B cell (primary cell): Measurements from ENCODE around the gene SLCO1A2. TPM values are rescaled to one million over a fixed set of nuclear protein-coding genes. Genes with fewer than 3 reads are reported as not detected.

Experiments
- ATAC-seq: fragments of 200-7000 bp; cut with Tn5 transposase; one replicate; pipeline ENCODE4 v1.10.0; 2021; ENCODE audit warnings: low read depth, mild to moderate bottlenecking, moderate number of reproducible peaks, moderate library complexity
- CTCF ChIA-PET: fragments of 350-600 bp; sonication (Branson Sonifier 250); formaldehyde crosslinking; loops from one replicate; lab custom pipeline; 2021; ENCODE audit warnings: antibody characterized with exemption, inconsistent platforms; lab: Charles Lee
- POLR2A ChIA-PET: fragments of 350-600 bp; sonication (Branson Sonifier 250); formaldehyde crosslinking; loops from one replicate; lab custom pipeline; 2021; ENCODE audit warnings: antibody characterized with exemption; lab: Charles Lee
- DNase-seq: peaks from one replicate; pipeline ENCODE4 v3.0.0; 2013
- H2AFZ ChIP-seq: 2 replicates; pipeline ENCODE4 v1.6.1; 2012; ENCODE audit warnings: mild to moderate bottlenecking, low read depth, low read length; ENCODE audit not compliant: insufficient read depth, poor library complexity, severe bottlenecking
- H3K27ac ChIP-seq, 2 donors: 1 replicate in 1 of 2; 2 replicates in 1 of 2; pipeline ENCODE4 v1.5.1; 2012 to 2013; ENCODE audit warnings: low read length in 2 of 2, mild to moderate bottlenecking in 2 of 2, moderate library complexity in 1 of 2
- H3K27me3 ChIP-seq, 4 experiments: fragments of 200-600 bp in 1 of 4; sonication (generic) in 1 of 4; replicated peaks in 1 of 4; 1 replicate in 2 of 4; 2 replicates in 2 of 4; pipeline versions ENCODE4 v1.6.1 to v1.7.0; 2013 to 2016; ENCODE audit warnings: low read length in 3 of 4, mild to moderate bottlenecking in 2 of 4, mixed read lengths in 1 of 4, moderate library complexity in 1 of 4; ENCODE audit not compliant: insufficient read depth in 4 of 4, control insufficient read depth in 3 of 4; ENCODE audit errors: control extremely low read depth in 1 of 4
- H3K36me3 ChIP-seq, 2 experiments: replicated peaks in 1 of 2; 1 replicate in 1 of 2; 2 replicates in 1 of 2; pipeline versions ENCODE4 v1.6.1 to v1.7.1; 2013; ENCODE audit warnings: low read length in 1 of 2; ENCODE audit not compliant: insufficient read depth in 2 of 2, control insufficient read depth in 1 of 2; ENCODE audit errors: control extremely low read depth in 1 of 2, extremely low read depth in 1 of 2
- H3K4me1 ChIP-seq, 2 donors: fragments of 200-600 bp in 1 of 2; sonication (generic) in 1 of 2; 1 replicate in 1 of 2; 2 replicates in 1 of 2; pipeline versions ENCODE4 v1.5.1 to v1.6.1; 2013 to 2017; ENCODE audit warnings: low read length in 2 of 2; ENCODE audit not compliant: control insufficient read depth in 2 of 2, insufficient read depth in 2 of 2
- H3K4me2 ChIP-seq: replicated peaks from 2 replicates; pipeline ENCODE3; 2012; ENCODE audit warnings: mild to moderate bottlenecking, low read depth, low read length; ENCODE audit not compliant: poor library complexity, severe bottlenecking
- H3K4me3 ChIP-seq, 5 experiments: fragments of 200-600 bp in 1 of 5; sonication (generic) in 1 of 5; 1 replicate in 3 of 5; 2 replicates in 2 of 5; pipeline versions ENCODE4 v1.5.1 to v1.7.0; 2011 to 2016; ENCODE audit warnings: low read length in 4 of 5, mild to moderate bottlenecking in 4 of 5, low read depth in 2 of 5, control low read depth in 1 of 5, moderate library complexity in 1 of 5; ENCODE audit not compliant: insufficient read depth in 1 of 5; ENCODE audit errors: control extremely low read depth in 1 of 5, extremely low read depth in 1 of 5
- H3K79me2 ChIP-seq: fragments of 200-600 bp; sonication (generic); one replicate; pipeline ENCODE4 v1.6.0; 2016; ENCODE audit warnings: low read length; ENCODE audit not compliant: control insufficient read depth, insufficient read depth
- H3K9ac ChIP-seq: fragments of 200-600 bp; sonication (generic); 2 replicates; pipeline ENCODE4 v1.6.1; 2017; ENCODE audit warnings: mild to moderate bottlenecking, low read length, moderate library complexity
- H3K9me3 ChIP-seq, 3 donors: one replicate each; pipeline versions ENCODE4 v1.6.1 to v1.7.1; 2013; ENCODE audit warnings: low read length in 2 of 3; ENCODE audit not compliant: control insufficient read depth in 2 of 3, insufficient read depth in 1 of 3; ENCODE audit errors: control extremely low read depth in 1 of 3
- H4K20me1 ChIP-seq: 2 replicates; pipeline ENCODE4 v1.6.0; 2012; ENCODE audit warnings: mild to moderate bottlenecking, low read length; ENCODE audit not compliant: insufficient read depth, control insufficient read depth, poor library complexity, severe bottlenecking
- H3K27ac Mint-ChIP-seq: one replicate; pipeline ENCODE4 v1.8.0; 2021; ENCODE audit warnings: mixed read lengths
- H3K27me3 Mint-ChIP-seq: one replicate; pipeline ENCODE4 v1.8.0; 2021; ENCODE audit warnings: mixed read lengths
- H3K4me1 Mint-ChIP-seq: one replicate; pipeline ENCODE4 v1.8.0; 2021; ENCODE audit warnings: mixed read lengths
- H3K4me3 Mint-ChIP-seq: one replicate; pipeline ENCODE4 v1.8.0; 2021; ENCODE audit warnings: mixed read lengths
- H3K9me3 Mint-ChIP-seq: one replicate; pipeline ENCODE4 v1.8.0; 2022; ENCODE audit warnings: mixed read lengths; ENCODE audit not compliant: insufficient read depth
- CTCF ChIP-seq: fragments of 200-600 bp; IDR thresholded peaks from one replicate; pipeline ENCODE4 v1.8.0; 2022; ENCODE audit warnings: antibody characterized with exemption, mild to moderate bottlenecking
- EZH2 ChIP-seq: IDR thresholded peaks from 2 replicates; pipeline ENCODE4 v1.6.1; 2012; ENCODE audit warnings: borderline replicate concordance, low read depth, mild to moderate bottlenecking, moderate library complexity, low read length; ENCODE audit not compliant: insufficient read depth, poor library complexity, severe bottlenecking
- WGBS: methylation state at CpG from one replicate; pipeline ENCODE4 v1.1.5; 2013; ENCODE audit warnings: missing lambda C conversion rate; ENCODE audit not compliant: insufficient coverage; 5-methylcytosine and 5-hydroxymethylcytosine counted together
- intact Hi-C: fragments of 100-400 bp; cut with micrococcal nuclease; formaldehyde crosslinking; loops from one replicate; pipeline ENCODE4 v1.10.0; 2022
- polyA plus RNA-seq: library from polyadenylated mRNA; depleted of rRNA; stranded (reverse); fragments of >200 nt; gene quantifications from 2 replicates; pipeline ENCODE4 v1.2.3, GENCODE V29; 2012
- total RNA-seq, 2 donors: library from RNA; stranded (reverse); fragments of 120-200 nt in 1 of 2; gene quantifications; 1 replicate in 1 of 2; 2 replicates in 1 of 2; pipeline versions ENCODE4 v1.2.3 to v1.2.4, GENCODE V29; 2013 to 2022

SLCO1A2 gene
- total and polyA plus RNA-seq, 2 donors (not counting 1 experiment from before 2014, with no cell fraction given): not detected

GRCh38 chr12:21276826-21277225, 57.9 kb downstream of the SLCO1A2 start:
- Histone ChIP-seq H3K9me3 (peaks cover 0 to 6% (median 0%) of the 10 kb centered on the region in 3 donors), H3K79me2 (no peaks in the 10 kb centered on the region), H3K27ac (no peak overlapping the region), H3K36me3 (no peaks in the 10 kb centered on the region), H3K4me2 (no peak overlapping the region), H4K20me1 (no peaks in the 10 kb centered on the region), H3K4me3 (no peak overlapping the region), H3K27me3 (no peaks in the 10 kb centered on the region), H2AFZ (no peak overlapping the region), H3K4me1 (no peaks in the 10 kb centered on the region), H3K9ac (no peak overlapping the region)
- DNase-seq (no peak), ATAC-seq (no peak)
- CTCF ChIA-PET: no interaction called here
- 85% methylated on average over 2 of the region's 2 CpGs for WGBS
- TF ChIP-seq CTCF: no peak
- TF ChIP-seq EZH2: no peak
- no peak overlapping the region for H3K27ac Mint-ChIP-seq
- intact Hi-C loops: no loop called here
- no peaks in the 10 kb centered on the region for H3K27me3 Mint-ChIP-seq
- no peak overlapping the region for H3K4me3 Mint-ChIP-seq
- POLR2A ChIA-PET: no interaction called here
- no peaks in the 10 kb centered on the region for H3K4me1 Mint-ChIP-seq
- H3K9me3 Mint-ChIP-seq: no peaks in the 10 kb centered on the region

- Mint-ChIP-seq H3K27ac (no peak overlapping the region), H3K27me3 (no peaks in the 10 kb centered on the region), H3K4me3 (no peak overlapping the region), H3K9me3 (peaks cover 3% of the 10 kb centered on the region), H3K4me1 (no peaks in the 10 kb centered on the region)
- Histone ChIP-seq H3K4me3 (no peak overlapping the region), H3K79me2 (no peaks in the 10 kb centered on the region), H4K20me1 (no peaks in the 10 kb centered on the region), H3K27ac (no peak overlapping the region), H3K4me1 (no peaks in the 10 kb centered on the region), H3K27me3 (no peaks in the 10 kb centered on the region), H3K4me2 (no peak overlapping the region), H2AFZ (no peak overlapping the region), H3K36me3 (no peaks in the 10 kb centered on the region), H3K9ac (no peak overlapping the region), H3K9me3 (no peaks in the 10 kb centered on the region)
- intact Hi-C loops: no loop called here
- ChIA-PET POLR2A (no interaction called here), CTCF (no interaction called here)
- ATAC-seq: no peak
- WGBS: no CpG with 5 or more reads among the region's 4 CpGs
- TF ChIP-seq EZH2 (no peak), CTCF (no peak)
- no peak for DNase-seq
Observed at GRCh38 chr12:21265932-21266331, 68.8 kb downstream of the SLCO1A2 start.
